H1 (cell line): ENCODE results near the gene PSD2.

Source experiments
- CEBPB ChIP-seq: IDR thresholded peaks from 2 replicates; pipeline ENCODE4 v1.6.1; 2012; ENCODE audit warnings: low read depth, low read length
- EZH2 ChIP-seq: fragments of 200-600 bp; sonication (generic); IDR thresholded peaks from 2 replicates; pipeline ENCODE4 v1.7.1; 2012; ENCODE audit warnings: low read depth, mild to moderate bottlenecking, moderate library complexity, low read length, inconsistent platforms; ENCODE audit not compliant: severe bottlenecking
- JUN ChIP-seq: IDR thresholded peaks from 2 replicates; pipeline ENCODE4 v1.6.1; 2011; ENCODE audit warnings: low read depth, mild to moderate bottlenecking, improper control_type of control experiment, low read length
- POLR2A ChIP-seq, 2 experiments: IDR thresholded peaks; 1 replicate in 1 of 2; 2 replicates in 1 of 2; pipeline ENCODE4 v1.6.1; 2011; ENCODE audit warnings: low read depth in 2 of 2, low read length in 2 of 2, mild to moderate bottlenecking in 2 of 2; ENCODE audit errors: control extremely low read depth in 1 of 2
- POLR2AphosphoS5 ChIP-seq: IDR thresholded peaks from 2 replicates; pipeline ENCODE4 v1.6.1; 2011; ENCODE audit warnings: low read depth, low read length
- RAD21 ChIP-seq, 2 experiments: IDR thresholded peaks in 1 of 2; conservative IDR thresholded peaks in 1 of 2; 2 replicates each; pipeline ENCODE4 v1.6.1; 2011; ENCODE audit warnings: low read depth in 2 of 2, low read length in 2 of 2, improper control_type of control experiment in 1 of 2, inconsistent platforms in 1 of 2, mild to moderate bottlenecking in 1 of 2, moderate library complexity in 1 of 2
- SRF ChIP-seq: IDR thresholded peaks from 2 replicates; pipeline ENCODE4 v1.6.1; 2011; ENCODE audit warnings: mild to moderate bottlenecking, low read depth, low read length, moderate library complexity
- TEAD4 ChIP-seq: IDR thresholded peaks from 2 replicates; pipeline ENCODE4 v1.6.1; 2012; ENCODE audit warnings: low read depth, low read length, inconsistent platforms, mixed read lengths
- YY1 ChIP-seq: IDR thresholded peaks from 2 replicates; pipeline ENCODE4 v1.6.1; 2011; ENCODE audit warnings: low read depth, mild to moderate bottlenecking, low read length
- TF ChIP-seq, protein P1 (sequence below), 3 experiments: IDR thresholded peaks; 1 replicate in 2 of 3; 2 replicates in 1 of 3; pipeline versions ENCODE4 v1.5.1 to v1.6.1; 2011; ENCODE audit warnings: low read length in 3 of 3, mild to moderate bottlenecking in 3 of 3, inconsistent platforms in 2 of 3, low read depth in 1 of 3, moderate library complexity in 1 of 3; ENCODE audit not compliant: insufficient read depth in 1 of 3; ENCODE audit errors: control extremely low read depth in 1 of 3

DNA sequence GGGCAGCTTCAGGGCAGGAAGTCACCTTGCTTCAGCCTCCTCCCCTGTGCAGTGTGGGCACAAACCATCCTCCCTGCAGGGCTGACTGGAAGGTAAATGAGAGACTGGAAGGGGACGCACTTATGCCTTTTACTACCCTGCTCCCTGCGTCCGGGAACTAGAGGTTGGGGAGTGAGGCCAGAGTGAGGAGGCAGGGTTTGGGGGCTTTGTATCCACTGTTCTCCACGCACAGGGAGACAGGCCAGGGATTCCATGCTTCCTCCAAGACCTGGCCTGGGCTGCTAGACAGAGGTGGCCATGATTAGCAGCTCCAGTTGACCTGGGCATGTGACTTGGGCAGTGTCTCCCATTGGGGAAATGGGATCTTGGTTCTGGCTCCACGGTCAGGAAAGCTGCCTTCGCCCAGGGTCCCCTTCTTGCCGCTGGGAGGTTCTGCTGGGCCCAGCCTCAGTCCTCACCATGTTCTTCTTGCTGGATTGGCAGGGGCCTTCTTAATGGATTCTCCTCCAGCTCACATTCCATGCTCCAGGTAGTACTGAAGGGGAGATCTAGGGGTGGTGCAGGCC is 37.0 kb upstream of the PSD2 start:
- TF ChIP-seq JUN (no peak), TEAD4 (no peak), POLR2A (IDR thresholded peaks at IDR 0.05; ENCODE audit: control extremely low read depth in 1 of 2, low read depth in 2 of 2, low read length in 2 of 2) (no peak), EZH2 (no peak), SRF (no peak), YY1 (no peak), CEBPB (no peak), POLR2AphosphoS5 (no peak), RAD21 (IDR thresholded peaks at IDR 0.05 in 1 of 2, conservative IDR thresholded peaks at IDR 0.05 in 1 of 2; ENCODE audit: low read depth in 2 of 2, low read length in 2 of 2) (no peak)
- TF ChIP-seq, protein P1, sequence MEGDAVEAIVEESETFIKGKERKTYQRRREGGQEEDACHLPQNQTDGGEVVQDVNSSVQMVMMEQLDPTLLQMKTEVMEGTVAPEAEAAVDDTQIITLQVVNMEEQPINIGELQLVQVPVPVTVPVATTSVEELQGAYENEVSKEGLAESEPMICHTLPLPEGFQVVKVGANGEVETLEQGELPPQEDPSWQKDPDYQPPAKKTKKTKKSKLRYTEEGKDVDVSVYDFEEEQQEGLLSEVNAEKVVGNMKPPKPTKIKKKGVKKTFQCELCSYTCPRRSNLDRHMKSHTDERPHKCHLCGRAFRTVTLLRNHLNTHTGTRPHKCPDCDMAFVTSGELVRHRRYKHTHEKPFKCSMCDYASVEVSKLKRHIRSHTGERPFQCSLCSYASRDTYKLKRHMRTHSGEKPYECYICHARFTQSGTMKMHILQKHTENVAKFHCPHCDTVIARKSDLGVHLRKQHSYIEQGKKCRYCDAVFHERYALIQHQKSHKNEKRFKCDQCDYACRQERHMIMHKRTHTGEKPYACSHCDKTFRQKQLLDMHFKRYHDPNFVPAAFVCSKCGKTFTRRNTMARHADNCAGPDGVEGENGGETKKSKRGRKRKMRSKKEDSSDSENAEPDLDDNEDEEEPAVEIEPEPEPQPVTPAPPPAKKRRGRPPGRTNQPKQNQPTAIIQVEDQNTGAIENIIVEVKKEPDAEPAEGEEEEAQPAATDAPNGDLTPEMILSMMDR (IDR thresholded peaks at IDR 0.05; ENCODE audit: control extremely low read depth in 1 of 3, insufficient read depth in 1 of 3, low read depth in 1 of 3, low read length in 3 of 3) = no peak
